T-helper 1 cell treated with Interleukin-12 subunit alpha and Interleukin-12 subunit beta and Interleukin-4 antibody, amounts not matched to agents 30 ng/mL and 1 ng/mL, for 36 hours (primary cell): ENCODE results near the gene CCDC7. TPM values are rescaled to one million over a fixed set of nuclear protein-coding genes. Genes with fewer than 3 reads are reported as not detected.

Source experiments
- intact Hi-C: fragments of 100-400 bp; cut with micrococcal nuclease; formaldehyde crosslinking; loops from one replicate; pipeline ENCODE4 v1.15.1; 2024
- total RNA-seq: library from RNA; stranded (reverse); gene quantifications from 2 replicates; pipeline ENCODE4 v1.2.3, GENCODE V29; 2022

The CCDC7 gene
- total RNA-seq, 1 donor from 2014 or later: 12.9 TPM

DNA sequence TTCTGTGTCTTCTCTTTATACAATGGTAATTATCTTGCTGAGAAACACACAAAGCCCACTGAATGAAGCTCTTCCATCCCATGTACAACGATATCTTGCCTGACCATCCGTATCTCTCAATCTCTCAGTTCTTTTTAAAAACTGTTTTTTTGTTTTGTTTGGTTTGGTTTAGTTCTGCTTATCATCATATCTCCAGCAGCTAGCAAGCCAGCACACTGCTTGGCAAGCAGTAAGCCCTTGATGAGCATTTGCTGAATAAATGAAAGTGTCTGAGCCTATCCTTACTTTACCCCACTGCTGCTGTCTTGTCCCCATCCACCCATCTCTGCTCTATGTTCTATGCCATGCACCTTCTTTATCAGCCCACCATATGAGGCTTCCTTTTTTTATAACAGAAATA lies 477.9 kb downstream of the CCDC7 start:
- intact Hi-C loops: no loop called here

Other genes with a start within 250 kb of the CCDC7 start
- gene EPC1, start 99.0 kb upstream of the CCDC7 start, total RNA-seq: 46.2 and 49.2 TPM in 2 replicates